Endodermal cell (in vitro differentiated cells): ENCODE data around the gene KDM8. TPM values are rescaled to one million over a fixed set of nuclear protein-coding genes. Genes with fewer than 3 reads are reported as not detected.
"Not testable (repeated sequence)": the region's sequence is repeated elsewhere in the genome, so short reads cannot be mapped to it uniquely, and the experiment has no call there.

ENCODE experiments used
- DNase-seq: peaks from one replicate; pipeline ENCODE4 v3.0.0-alpha.2; 2017
- H3K27ac ChIP-seq: 2 replicates; pipeline ENCODE4 v1.5.1; 2013; ENCODE audit warnings: mild to moderate bottlenecking, low read depth, low read length, moderate library complexity
- H3K27me3 ChIP-seq: 2 replicates; pipeline ENCODE4 v1.6.1; 2013; ENCODE audit warnings: mild to moderate bottlenecking, low read length, moderate library complexity; ENCODE audit not compliant: insufficient read depth, control insufficient read depth, poor library complexity, severe bottlenecking
- H3K36me3 ChIP-seq: 2 replicates; pipeline ENCODE4 v1.7.0; 2013; ENCODE audit warnings: mild to moderate bottlenecking, low read length, moderate library complexity; ENCODE audit not compliant: control insufficient read depth, insufficient read depth
- H3K4me1 ChIP-seq: one replicate; pipeline ENCODE4 v1.7.0; 2013; ENCODE audit warnings: low read length; ENCODE audit not compliant: control insufficient read depth, insufficient read depth
- H3K4me3 ChIP-seq: 2 replicates; pipeline ENCODE4 v1.5.1; 2013; ENCODE audit warnings: mild to moderate bottlenecking, low read length, moderate library complexity
- H3K9ac ChIP-seq: 2 replicates; pipeline ENCODE4 v1.6.1; 2013; ENCODE audit warnings: mild to moderate bottlenecking, low read length, moderate library complexity; ENCODE audit not compliant: poor library complexity, severe bottlenecking; ENCODE audit errors: extremely low read depth
- H3K9me3 ChIP-seq: 2 replicates; pipeline ENCODE4 v1.6.1; 2013; ENCODE audit warnings: mild to moderate bottlenecking, low read length, moderate library complexity; ENCODE audit not compliant: control insufficient read depth
- H3K27ac Mint-ChIP-seq: 2 replicates; pipeline ENCODE4 v1.8.0; 2020; ENCODE audit warnings: mixed read lengths
- H3K27me3 Mint-ChIP-seq: 2 replicates; pipeline ENCODE4 v1.8.0; 2021; ENCODE audit warnings: mild to moderate bottlenecking, mixed read lengths; ENCODE audit not compliant: insufficient read depth
- H3K36me3 Mint-ChIP-seq: 2 replicates; pipeline ENCODE4 v1.8.0; 2020; ENCODE audit warnings: low read depth, mixed read lengths
- H3K4me1 Mint-ChIP-seq: 2 replicates; pipeline ENCODE4 v1.8.0; 2020; ENCODE audit warnings: mixed read lengths
- H3K4me3 Mint-ChIP-seq: 2 replicates; pipeline ENCODE4 v1.8.0; 2020; ENCODE audit warnings: mild to moderate bottlenecking, moderate library complexity, mixed read lengths
- H3K9me3 Mint-ChIP-seq: 2 replicates; pipeline ENCODE4 v1.8.0; 2020; ENCODE audit warnings: mild to moderate bottlenecking, mixed read lengths
- CTCF ChIP-seq: fragments of 200-600 bp; sonication (generic); conservative IDR thresholded peaks from 2 replicates; pipeline ENCODE4 v1.5.0; 2021; ENCODE audit warnings: antibody characterized with exemption, mild to moderate bottlenecking
- whole genome bisulfite sequencing, 2 experiments: methylation state at CpG; one replicate each; pipeline versions ENCODE4 v1.1.5 to v1.1.7; 2013; ENCODE audit warnings: missing lambda C conversion rate in 2 of 2, mixed read lengths in 1 of 2; ENCODE audit not compliant: insufficient coverage in 1 of 2, insufficient read length in 1 of 2; 5-methylcytosine and 5-hydroxymethylcytosine counted together
- total RNA-seq, 2 donors: library from RNA; stranded (reverse); fragmentation: NEBNext Ultra II Directional in 1 of 2; extraction: Animal tissue kit (Norgen Biotek cat#: 25700) in 1 of 2; gene quantifications; 2 replicates in 1 of 2; 3 replicates in 1 of 2; pipeline ENCODE4 v1.2.1, GENCODE V29; 2021

Gene KDM8
- total RNA-seq, 2 donors from 2014 or later = 11.0 to 12.1 TPM

- H3K27me3 ChIP-seq = no peaks in the 10 kb centered on the region
- no peak for DNase-seq
- Mint-ChIP-seq H3K4me1 (peaks cover 4% of the 10 kb centered on the region), H3K4me3 (no peak overlapping the region), H3K27me3 (no peaks in the 10 kb centered on the region), H3K9me3 (no peaks in the 10 kb centered on the region), H3K36me3 (peaks cover 3% of the 10 kb centered on the region), H3K27ac (no peak overlapping the region)
- H3K9me3 ChIP-seq = no peaks in the 10 kb centered on the region
- no peak overlapping the region for H3K9ac ChIP-seq
- H3K36me3 ChIP-seq = no peaks in the 10 kb centered on the region
- H3K4me3 ChIP-seq = no peak overlapping the region
- H3K4me1 ChIP-seq = peaks cover 5% of the 10 kb centered on the region
- 90% methylated on average over 3 of the region's 3 CpGs; no CpG with 5 or more reads in 1 of the 2 experiments for WGBS, 2 experiments
- TF ChIP-seq CTCF = no peak
- H3K27ac ChIP-seq = no peak overlapping the region
Observed at GRCh38 chr16:27258241-27258734, 55.0 kb downstream of the KDM8 start.

- Mint-ChIP-seq H3K27ac (no peak overlapping the region), H3K27me3 (peaks cover under 1% of the 10 kb centered on the region), H3K9me3 (no peaks in the 10 kb centered on the region), H3K4me1 (peaks cover 4% of the 10 kb centered on the region), H3K4me3 (no peak overlapping the region), H3K36me3 (peaks cover 3% of the 10 kb centered on the region)
- no peaks in the 10 kb centered on the region for H3K36me3 ChIP-seq
- no peaks in the 10 kb centered on the region for H3K27me3 ChIP-seq
- no peak overlapping the region for H3K27ac ChIP-seq
- no peak overlapping the region for H3K9ac ChIP-seq
- DNase-seq = no peak
- no peak overlapping the region for H3K4me3 ChIP-seq
- WGBS, 2 experiments = 78% methylated on average over 3 of the region's 4 CpGs; no CpG with 5 or more reads in 1 of the 2 experiments
- H3K4me1 ChIP-seq = peaks cover 5% of the 10 kb centered on the region
- TF ChIP-seq CTCF = no peak
- H3K9me3 ChIP-seq = no peaks in the 10 kb centered on the region
Observed at GRCh38 chr16:27259710-27260109, 56.4 kb downstream of the KDM8 start.

DNA sequence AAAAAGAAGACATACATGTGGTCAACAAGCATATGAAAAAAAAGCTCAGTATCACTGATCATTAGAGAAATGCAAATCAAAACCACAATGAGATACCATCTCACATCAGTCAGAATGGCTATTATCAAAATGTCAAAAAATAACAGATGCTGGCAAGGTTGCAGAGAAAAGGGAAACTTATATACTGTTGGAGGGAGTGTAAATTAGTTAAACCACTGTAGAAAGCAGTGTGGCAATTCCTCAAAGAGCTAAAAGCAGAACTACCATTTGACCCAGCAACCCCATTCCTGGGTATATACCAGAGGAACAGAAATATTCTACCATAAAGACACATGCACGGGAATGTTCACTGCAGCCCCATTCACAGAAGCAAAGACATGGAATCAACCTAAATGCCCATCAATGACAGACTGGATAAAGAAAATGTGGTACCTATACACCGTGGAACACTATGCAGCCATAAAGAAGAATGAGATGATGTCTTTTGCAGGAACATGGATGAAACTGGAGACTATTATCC, 59.6 kb downstream of the KDM8 start:
- H3K36me3 ChIP-seq, H3K9ac ChIP-seq, H3K27me3 Mint-ChIP-seq, H3K27me3 ChIP-seq, H3K4me3 ChIP-seq, H3K36me3 Mint-ChIP-seq, H3K9me3 Mint-ChIP-seq, DNase-seq, H3K4me1 Mint-ChIP-seq, H3K4me3 Mint-ChIP-seq, H3K4me1 ChIP-seq, H3K27ac Mint-ChIP-seq, H3K9me3 ChIP-seq, H3K27ac ChIP-seq: not testable (repeated sequence)
- WGBS, 2 experiments = 88 to 92% methylated on average over 1 to 2 of the region's 2 CpGs

DNA sequence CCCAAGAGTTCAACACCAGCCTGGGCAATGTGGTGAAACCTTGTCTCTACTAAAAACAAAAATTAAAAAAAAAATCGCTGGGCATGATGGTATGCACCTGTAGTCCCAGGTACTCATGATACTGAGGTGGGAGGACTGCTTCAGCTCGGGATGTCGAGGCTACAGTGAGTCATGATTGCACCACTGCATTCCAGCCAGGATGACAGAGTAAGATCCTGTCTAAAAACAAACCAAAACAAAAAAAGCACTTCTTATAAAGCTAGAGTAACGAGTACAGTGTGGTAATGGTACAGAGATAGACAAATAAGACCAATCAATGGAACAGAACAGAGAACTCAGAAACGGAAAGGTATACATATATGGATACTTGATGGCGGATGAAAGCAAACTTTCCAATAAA, 60.8 kb downstream of the KDM8 start:
- no peak for TF ChIP-seq CTCF

More for the DNA sequence above, 60.8 kb downstream of the KDM8 start:
- no peaks in the 10 kb centered on the region for H3K4me1 ChIP-seq
- H3K4me3 ChIP-seq = no peak overlapping the region
- Mint-ChIP-seq H3K4me1 (peaks cover 4% of the 10 kb centered on the region), H3K27me3 (peaks cover 3% of the 10 kb centered on the region), H3K27ac (no peak overlapping the region), H3K36me3 (no peaks in the 10 kb centered on the region), H3K9me3 (no peaks in the 10 kb centered on the region), H3K4me3 (no peak overlapping the region)
- H3K9me3 ChIP-seq = no peaks in the 10 kb centered on the region
- no peaks in the 10 kb centered on the region for H3K27me3 ChIP-seq
- WGBS, 2 experiments = 78 to 80% methylated on average over 3 to 6 of the region's 6 CpGs
- H3K36me3 ChIP-seq = no peaks in the 10 kb centered on the region
- no peak overlapping the region for H3K9ac ChIP-seq
- DNase-seq = no peak
- H3K27ac ChIP-seq = no peak overlapping the region
